CD8-positive, alpha-beta memory T cell (primary cell): ENCODE results near the gene TIMELESS. TPM values are rescaled to one million over a fixed set of nuclear protein-coding genes. Genes with fewer than 3 reads are reported as not detected.
"Not testable (repeated sequence)": the region's sequence is repeated elsewhere in the genome, so short reads cannot be mapped to it uniquely, and the experiment has no call there.

Source experiments
- CTCF ChIA-PET: fragments of 350-600 bp; sonication (Branson Sonifier 250); formaldehyde crosslinking; loops from one replicate; lab custom pipeline; 2021; ENCODE audit warnings: antibody characterized with exemption; lab: Charles Lee
- POLR2A ChIA-PET: fragments of 350-600 bp; sonication (Branson Sonifier 250); formaldehyde crosslinking; loops from one replicate; lab custom pipeline; 2021; ENCODE audit warnings: antibody characterized with exemption; lab: Charles Lee
- DNase-seq, 5 donors: peaks; one replicate each; pipeline versions ENCODE4 v3.0.0 to v3.0.0-alpha.2; 2020 to 2022; ENCODE audit warnings: mixed read lengths in 1 of 5
- H3K27ac ChIP-seq: one replicate; pipeline ENCODE4 v1.7.0; 2013; ENCODE audit warnings: low read depth, mild to moderate bottlenecking, low read length, moderate library complexity
- H3K27me3 ChIP-seq: 2 replicates; pipeline ENCODE4 v1.7.0; 2013; ENCODE audit warnings: low read length, mild to moderate bottlenecking; ENCODE audit not compliant: insufficient read depth, poor library complexity, severe bottlenecking
- H3K36me3 ChIP-seq: 2 replicates; pipeline ENCODE4 v1.7.0; 2013; ENCODE audit warnings: mild to moderate bottlenecking, low read length, moderate library complexity; ENCODE audit not compliant: insufficient read depth
- H3K4me1 ChIP-seq: 2 replicates; pipeline ENCODE4 v1.7.0; 2013; ENCODE audit warnings: mild to moderate bottlenecking, low read length, moderate library complexity; ENCODE audit not compliant: insufficient read depth
- H3K4me3 ChIP-seq: 2 replicates; pipeline ENCODE4 v1.7.0; 2013; ENCODE audit warnings: mild to moderate bottlenecking, low read length
- H3K9me3 ChIP-seq: 2 replicates; pipeline ENCODE4 v1.7.0; 2013; ENCODE audit warnings: mild to moderate bottlenecking, low read length
- H3K27ac Mint-ChIP-seq, 8 donors: one replicate each; pipeline ENCODE4 v1.8.0; 2020 to 2021; ENCODE audit warnings: mixed read lengths in 8 of 8, mild to moderate bottlenecking in 6 of 8, inconsistent platforms in 3 of 8, moderate library complexity in 3 of 8
- H3K27me3 Mint-ChIP-seq, 2 donors: one replicate each; pipeline ENCODE4 v1.8.0; 2020 to 2021; ENCODE audit warnings: mixed read lengths in 2 of 2, mild to moderate bottlenecking in 1 of 2, moderate library complexity in 1 of 2
- H3K36me3 Mint-ChIP-seq, 3 donors: one replicate each; pipeline ENCODE4 v1.8.0; 2020 to 2021; ENCODE audit warnings: mixed read lengths in 3 of 3, inconsistent platforms in 1 of 3, mild to moderate bottlenecking in 1 of 3
- H3K4me1 Mint-ChIP-seq, 3 donors: one replicate each; pipeline ENCODE4 v1.8.0; 2020 to 2021; ENCODE audit warnings: mixed read lengths in 3 of 3, inconsistent platforms in 1 of 3, mild to moderate bottlenecking in 1 of 3
- H3K4me3 Mint-ChIP-seq, 7 donors: one replicate each; pipeline ENCODE4 v1.8.0; 2020 to 2021; ENCODE audit warnings: mixed read lengths in 7 of 7, mild to moderate bottlenecking in 6 of 7, moderate library complexity in 4 of 7, inconsistent platforms in 2 of 7
- H3K9me3 Mint-ChIP-seq, 5 donors: one replicate each; pipeline ENCODE4 v1.8.0; 2020 to 2022; ENCODE audit warnings: mixed read lengths in 5 of 5, mild to moderate bottlenecking in 3 of 5, moderate library complexity in 2 of 5, inconsistent platforms in 1 of 5
- polyA plus RNA-seq: library from polyadenylated mRNA; unstranded; fragments of 300-500 nt; fragmentation: Illumina TruSeq; gene quantifications from one replicate; pipeline ENCODE4 v1.2.3, GENCODE V29; 2021
- total RNA-seq, 2 experiments: library from RNA; stranded (reverse); gene quantifications; one replicate each; pipeline ENCODE4 v1.2.3, GENCODE V29; 2021

TIMELESS gene
- total and polyA plus RNA-seq, 3 experiments from 2014 or later: 3.9 to 64.1 (median 61.9) TPM

DNA sequence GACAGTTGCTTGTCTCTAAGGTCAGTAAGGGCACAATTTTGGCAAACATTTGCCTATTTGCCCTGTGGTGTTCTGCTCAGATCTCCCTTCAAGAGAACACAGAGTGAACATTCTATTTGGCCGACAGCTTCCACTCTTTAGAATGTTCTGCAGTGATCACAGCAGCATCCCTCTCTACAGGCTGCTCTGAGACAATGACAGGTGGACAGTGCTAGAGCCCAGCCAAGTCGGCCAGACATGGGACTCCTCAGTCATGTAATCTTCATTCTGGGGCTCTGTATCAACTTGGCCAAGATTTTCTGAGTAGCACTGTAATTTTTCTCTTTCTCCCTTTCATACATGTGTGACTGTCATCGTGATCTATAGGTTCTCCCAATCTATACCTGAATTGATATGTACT lies 34.8 kb downstream of the TIMELESS start:
- Mint-ChIP-seq H3K4me1 (no peaks in the 10 kb centered on the region), H3K27me3 (no peaks in the 10 kb centered on the region)
- POLR2A ChIA-PET: no interaction called here

DNA sequence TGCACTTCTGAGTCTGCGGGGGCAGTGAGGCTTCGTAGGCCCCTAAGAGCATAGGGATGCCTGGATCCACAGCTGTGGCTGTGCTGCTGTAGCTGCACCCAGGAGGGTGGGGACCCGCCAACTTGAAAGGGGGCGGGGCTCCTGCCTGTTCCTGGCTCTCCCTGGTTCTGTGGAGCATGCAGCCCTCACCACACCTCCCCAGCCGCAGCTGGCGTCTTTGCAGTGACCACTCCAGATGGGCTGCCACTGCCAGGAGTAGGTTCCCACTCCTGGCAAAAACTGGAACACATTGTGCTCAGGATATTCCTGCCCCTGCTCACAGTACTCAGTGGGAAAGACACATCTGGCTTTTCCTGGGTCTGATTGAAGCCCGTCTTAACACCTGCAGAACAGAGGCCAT lies 35.8 kb downstream of the TIMELESS start:
- CTCF ChIA-PET: no interaction called here
- POLR2A ChIA-PET: no interaction called here
- Histone ChIP-seq H3K4me1 (no peaks in the 10 kb centered on the region), H3K27me3 (no peaks in the 10 kb centered on the region), H3K4me3 (no peak overlapping the region), H3K36me3 (no peaks in the 10 kb centered on the region), H3K27ac (no peak overlapping the region), H3K9me3 (no peaks in the 10 kb centered on the region)
- DNase-seq: no peak
- Mint-ChIP-seq H3K36me3 (peaks cover 0 to 5% (median 4%) of the 10 kb centered on the region in 3 donors), H3K9me3 (no peaks in the 10 kb centered on the region), H3K4me1 (no peaks in the 10 kb centered on the region), H3K27me3 (no peaks in the 10 kb centered on the region), H3K4me3 (no peak overlapping the region), H3K27ac (no peak overlapping the region)

More for the DNA sequence above, 34.8 kb downstream of the TIMELESS start:
- H3K36me3 Mint-ChIP-seq: peaks cover 0 to 5% (median 4%) of the 10 kb centered on the region in 3 donors
- H3K4me3 ChIP-seq: no peak overlapping the region
- no peak overlapping the region for H3K4me3 Mint-ChIP-seq
- no peaks in the 10 kb centered on the region for H3K36me3 ChIP-seq
- H3K27ac ChIP-seq: no peak overlapping the region
- CTCF ChIA-PET: no interaction called here
- peak overlapping the region in 1 of 8 donors; percentile 70 for H3K27ac Mint-ChIP-seq
- H3K9me3 ChIP-seq: no peaks in the 10 kb centered on the region
- H3K4me1 ChIP-seq: no peaks in the 10 kb centered on the region
- DNase-seq: no peak
- no peaks in the 10 kb centered on the region for H3K9me3 Mint-ChIP-seq
- H3K27me3 ChIP-seq: no peaks in the 10 kb centered on the region

DNA sequence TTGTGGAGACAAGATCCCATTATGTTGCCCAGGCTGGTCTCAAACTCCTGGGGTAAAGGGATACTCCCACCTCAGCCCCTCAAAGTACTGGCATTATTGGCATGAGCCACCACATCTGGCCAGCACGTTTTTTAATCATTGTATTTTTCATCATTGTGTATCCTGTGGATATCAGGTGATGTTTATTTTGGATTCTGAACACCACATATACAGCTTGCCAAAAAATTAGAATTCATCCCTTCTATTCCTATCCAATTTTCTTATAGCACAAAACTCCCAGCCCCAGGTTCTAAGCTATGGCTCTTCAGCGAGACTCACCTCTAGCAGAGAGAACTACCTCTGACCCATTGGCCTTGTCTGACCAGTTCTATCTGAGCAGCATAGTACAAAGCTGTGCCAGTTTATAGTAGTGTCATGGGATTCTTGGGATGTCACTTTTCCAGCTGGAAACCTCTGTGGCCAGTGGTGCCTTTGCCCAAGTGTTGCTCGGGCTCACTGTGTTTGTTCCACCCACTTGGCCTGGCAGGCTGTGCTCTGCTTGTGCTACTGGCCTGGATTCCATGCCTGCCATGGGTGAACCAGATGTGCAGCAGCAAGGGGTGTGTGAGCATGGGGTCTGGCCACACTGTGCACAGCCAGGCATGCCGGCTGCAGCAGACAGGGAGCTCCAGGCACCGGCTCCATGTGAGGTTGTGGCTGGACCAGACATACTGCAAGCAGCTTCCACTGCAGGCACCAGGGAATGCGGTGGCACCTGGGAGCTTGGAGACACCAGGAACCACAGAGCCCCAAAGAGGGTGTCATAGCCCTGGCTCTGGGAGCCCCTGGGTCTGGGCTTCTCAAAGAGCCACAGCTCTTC lies 37.2 kb downstream of the TIMELESS start:
- H3K4me3 Mint-ChIP-seq: no peak overlapping the region
- H3K4me1 Mint-ChIP-seq: no peaks in the 10 kb centered on the region
- no peaks in the 10 kb centered on the region for H3K9me3 ChIP-seq
- peaks cover 0 to 2% (median 0%) of the 10 kb centered on the region in 3 donors for H3K36me3 Mint-ChIP-seq
- no peaks in the 10 kb centered on the region for H3K9me3 Mint-ChIP-seq
- no peaks in the 10 kb centered on the region for H3K27me3 Mint-ChIP-seq
- no peak for DNase-seq
- no peak overlapping the region for H3K4me3 ChIP-seq
- H3K4me1 ChIP-seq: no peaks in the 10 kb centered on the region
- H3K36me3 ChIP-seq: no peaks in the 10 kb centered on the region
- no peak overlapping the region for H3K27ac ChIP-seq
- no peaks in the 10 kb centered on the region for H3K27me3 ChIP-seq
- no peak overlapping the region for H3K27ac Mint-ChIP-seq
- POLR2A ChIA-PET: no interaction called here
- CTCF ChIA-PET: no interaction called here

DNA sequence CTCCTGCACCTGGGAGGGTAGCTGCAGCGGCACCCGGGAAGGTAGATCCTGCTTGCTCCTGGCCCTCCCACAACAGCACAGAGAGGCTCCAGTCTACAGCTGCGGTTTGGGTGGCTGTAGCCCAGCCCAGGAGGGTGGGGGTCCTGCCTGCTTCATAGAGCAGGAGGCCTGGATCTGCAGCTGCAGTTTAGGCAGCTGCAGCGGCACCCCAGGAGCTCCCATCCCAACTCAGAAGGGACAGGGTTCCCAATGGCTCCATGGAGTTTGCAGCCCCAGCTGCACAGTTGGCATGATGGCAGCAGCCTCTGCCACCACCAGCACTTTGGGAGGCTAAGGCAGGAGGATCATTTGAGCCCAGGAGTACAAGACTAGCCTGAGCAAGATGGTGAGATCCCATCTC lies 38.5 kb downstream of the TIMELESS start:
- Mint-ChIP-seq H3K4me3 (no peak overlapping the region), H3K4me1 (no peaks in the 10 kb centered on the region), H3K9me3 (no peaks in the 10 kb centered on the region), H3K36me3 (no peaks in the 10 kb centered on the region), H3K27ac (no peak overlapping the region), H3K27me3 (no peaks in the 10 kb centered on the region)
- no peaks in the 10 kb centered on the region for H3K27me3 ChIP-seq
- H3K36me3 ChIP-seq: no peaks in the 10 kb centered on the region
- DNase-seq: no peak
- ChIA-PET CTCF (interaction anchor here (1.3 kb wide), 1 partner anchor 25 kb away, joined by 3 read pairs; no protein-coding TSS in a partner anchor), POLR2A (no interaction called here)
- no peak overlapping the region for H3K4me3 ChIP-seq
- no peaks in the 10 kb centered on the region for H3K4me1 ChIP-seq
- H3K9me3 ChIP-seq: no peaks in the 10 kb centered on the region
- H3K27ac ChIP-seq: no peak overlapping the region

DNA sequence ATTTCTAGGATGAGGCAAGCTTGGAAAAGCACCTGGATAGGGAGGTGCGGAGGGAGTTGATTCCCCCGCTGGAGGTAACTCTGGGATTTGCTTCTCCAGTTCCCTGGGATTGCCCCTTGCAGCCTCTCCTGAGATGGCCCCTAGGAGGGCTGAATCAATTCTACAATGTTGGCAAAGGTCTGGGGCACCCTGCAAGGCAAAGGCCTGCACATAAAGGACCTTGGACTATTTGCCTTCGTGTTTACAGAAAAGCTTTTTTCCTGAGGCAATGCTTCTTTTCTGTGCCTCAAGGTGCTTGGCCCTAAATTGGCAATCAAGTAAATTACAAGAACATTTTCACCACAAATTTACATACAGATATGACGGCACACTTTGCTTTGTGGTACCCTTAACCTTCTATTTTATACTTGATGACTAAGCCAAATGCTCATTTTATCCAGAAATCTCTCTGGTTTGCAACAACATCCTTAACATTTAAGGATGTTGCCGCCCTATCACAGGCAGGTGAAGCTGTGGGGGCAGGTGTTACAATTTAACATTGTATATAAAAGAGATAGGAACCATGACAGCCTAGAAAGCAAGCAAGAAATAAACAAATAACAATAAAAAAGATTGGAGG lies 40.3 kb downstream of the TIMELESS start:
- POLR2A ChIA-PET: no interaction called here
- Histone ChIP-seq H3K4me1 (no peaks in the 10 kb centered on the region), H3K27ac (no peak overlapping the region), H3K4me3 (no peak overlapping the region), H3K27me3 (no peaks in the 10 kb centered on the region), H3K36me3 (no peaks in the 10 kb centered on the region), H3K9me3 (no peaks in the 10 kb centered on the region)
- CTCF ChIA-PET: no interaction called here
- Mint-ChIP-seq H3K27ac (no peak overlapping the region), H3K4me3 (no peak overlapping the region), H3K4me1 (no peaks in the 10 kb centered on the region), H3K9me3 (no peaks in the 10 kb centered on the region), H3K27me3 (no peaks in the 10 kb centered on the region), H3K36me3 (no peaks in the 10 kb centered on the region)
- DNase-seq: no peak

DNA sequence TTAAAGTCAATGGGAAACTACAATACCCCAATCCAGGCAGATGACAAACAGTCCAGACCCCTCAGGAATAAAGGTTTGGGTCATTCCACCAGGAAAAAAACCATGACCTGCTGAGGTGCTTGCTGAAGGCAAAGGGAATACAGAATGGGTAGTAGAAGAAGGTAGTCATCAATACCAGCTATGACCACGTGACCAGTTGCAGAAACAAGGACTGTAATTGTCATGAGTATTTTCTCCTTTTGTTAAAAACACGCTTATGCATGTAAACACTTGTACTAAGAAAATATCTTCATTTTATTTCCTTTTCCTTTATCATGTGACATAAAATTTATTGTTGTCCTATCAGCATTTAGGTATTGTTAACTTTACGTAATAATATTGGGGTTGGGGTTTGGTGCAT lies 45.0 kb downstream of the TIMELESS start:
- H3K36me3 ChIP-seq, CTCF ChIA-PET, H3K36me3 Mint-ChIP-seq, H3K27me3 ChIP-seq, POLR2A ChIA-PET, H3K9me3 ChIP-seq, H3K4me3 ChIP-seq, H3K27ac ChIP-seq, H3K9me3 Mint-ChIP-seq, H3K4me1 Mint-ChIP-seq, H3K27me3 Mint-ChIP-seq, H3K4me3 Mint-ChIP-seq, H3K4me1 ChIP-seq, DNase-seq: not testable (repeated sequence)
- peak overlapping the region in 1 of 8 donors; percentile 38 for H3K27ac Mint-ChIP-seq

DNA sequence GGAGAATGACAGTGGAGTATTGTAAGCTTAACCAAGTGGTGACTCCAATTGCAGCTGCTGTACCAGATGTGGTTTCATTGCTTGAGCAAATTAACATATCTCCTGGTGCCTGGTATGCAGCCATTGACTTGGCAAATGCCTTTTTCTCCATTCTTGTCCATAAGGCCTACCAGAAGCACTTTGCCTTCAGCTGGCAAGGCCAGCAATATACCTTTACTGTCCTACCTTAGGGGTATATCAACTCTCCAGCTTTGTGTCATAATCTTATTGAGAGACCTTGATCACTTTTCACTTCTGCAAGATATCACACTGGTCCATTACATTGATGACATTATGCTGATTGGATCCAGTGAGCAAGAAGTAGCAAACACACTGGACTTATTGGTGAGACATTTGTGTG lies 47.6 kb downstream of the TIMELESS start:
- H3K4me1 ChIP-seq, H3K27me3 Mint-ChIP-seq, H3K27ac ChIP-seq, POLR2A ChIA-PET, H3K4me1 Mint-ChIP-seq, DNase-seq, H3K9me3 ChIP-seq, H3K27me3 ChIP-seq, CTCF ChIA-PET, H3K27ac Mint-ChIP-seq, H3K4me3 ChIP-seq, H3K36me3 ChIP-seq, H3K4me3 Mint-ChIP-seq: not testable (repeated sequence)
- Mint-ChIP-seq H3K36me3 (peaks cover 0 to 12% (median 3%) of the 10 kb centered on the region in 3 donors), H3K9me3 (peaks cover 4 to 17% (median 10%) of the 10 kb centered on the region in 5 donors)

DNA sequence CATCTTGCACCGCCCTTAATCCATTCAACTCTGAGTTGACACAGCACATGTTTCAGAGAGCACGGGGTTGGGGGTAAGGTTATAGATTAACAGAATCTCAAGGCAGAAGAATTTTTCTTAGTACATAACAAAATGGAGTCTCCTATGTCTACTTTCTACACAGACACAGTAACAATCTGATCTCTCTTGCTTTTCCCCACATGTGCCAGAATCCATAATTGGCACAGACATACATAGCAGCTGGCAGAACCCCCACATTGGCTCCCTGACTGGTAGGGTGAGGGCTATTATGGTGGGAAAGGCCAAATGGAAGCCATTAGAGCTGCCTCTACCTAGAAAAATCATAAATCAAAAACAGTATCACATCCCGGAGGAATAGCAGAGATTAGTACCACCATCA lies 48.1 kb downstream of the TIMELESS start:
- H3K36me3 ChIP-seq, H3K27ac Mint-ChIP-seq, H3K4me3 ChIP-seq, CTCF ChIA-PET, H3K27ac ChIP-seq, H3K4me1 ChIP-seq, DNase-seq, H3K27me3 ChIP-seq, H3K4me1 Mint-ChIP-seq, H3K9me3 ChIP-seq, H3K27me3 Mint-ChIP-seq, POLR2A ChIA-PET, H3K4me3 Mint-ChIP-seq: not testable (repeated sequence)
- peaks cover 0 to 12% (median 3%) of the 10 kb centered on the region in 3 donors for H3K36me3 Mint-ChIP-seq
- peaks cover 4 to 17% (median 10%) of the 10 kb centered on the region in 5 donors for H3K9me3 Mint-ChIP-seq
